DMS153 treated with DMSO at 0.1 percent for 48 hours (cell line): Measurements from ENCODE around the gene SLC38A1.

Source experiments
- DNase-seq: peaks from one replicate; lab custom pipeline; 2025; ENCODE audit not compliant: unreplicated experiment; lab: John Stamatoyannopoulos, UW

The SLC38A1 gene

GRCh38 chr12:46144433-46144832 is 124.4 kb downstream of the SLC38A1 start:
- DNase-seq, result no peak

- DNase-seq, result no peak
These were observed 132.6 kb downstream of the SLC38A1 start for GRCh38 chr12:46136249-46136648.

- DNase-seq, result no peak
These were observed 133.1 kb downstream of the SLC38A1 start for GRCh38 chr12:46135750-46136149.

- no peak for DNase-seq
These were observed 134.0 kb downstream of the SLC38A1 start for GRCh38 chr12:46134852-46135251.

- DNase-seq, result no peak
These were observed 134.5 kb downstream of the SLC38A1 start for GRCh38 chr12:46134205-46134811.

GRCh38 chr12:46133751-46134150 is 135.1 kb downstream of the SLC38A1 start:
- DNase-seq, result no peak
